HepG2 (cell line): Measurements from ENCODE around the gene TMEM95. TPM values are rescaled to one million over a fixed set of nuclear protein-coding genes. Genes with fewer than 3 reads are reported as not detected.
A peak's percentile ranks its signal among the peaks of the same experiment; 100 is the strongest.

Source experiments
- CREBL2 ChIP-seq: sonication (generic); formaldehyde crosslinking; IDR thresholded peaks from 2 replicates; pipeline ENCODE4 v1.8.1; 2023; ENCODE audit warnings: missing genetic modification reagents, mild to moderate bottlenecking, borderline replicate concordance
- ELK4 ChIP-seq: sonication (generic); formaldehyde crosslinking; IDR thresholded peaks from 2 replicates; pipeline ENCODE4 v1.9.0; 2021; ENCODE audit warnings: missing genetic modification reagents, borderline replicate concordance
- HNRNPH1 ChIP-seq: fragments of 200-400 bp; formaldehyde crosslinking; optimal IDR thresholded peaks from 2 replicates; pipeline ENCODE3; 2017; ENCODE audit warnings: mild to moderate bottlenecking, low read depth, low read length
- HNRNPLL ChIP-seq: fragments of 200-400 bp; formaldehyde crosslinking; IDR thresholded peaks from 2 replicates; pipeline ENCODE4 v1.6.1; 2017; ENCODE audit warnings: mild to moderate bottlenecking, low read depth, low read length; ENCODE audit not compliant: poor library complexity, severe bottlenecking
- MATR3 ChIP-seq: sonication (generic); formaldehyde crosslinking; IDR thresholded peaks from 2 replicates; pipeline ENCODE4 v1.4.0; 2020; ENCODE audit warnings: missing genetic modification reagents
- MIER2 ChIP-seq: IDR thresholded peaks from 2 replicates; pipeline ENCODE4 v1.6.1; 2016; ENCODE audit warnings: missing biosample characterization, missing genetic modification reagents
- PAX8 ChIP-seq: sonication (generic); formaldehyde crosslinking; IDR thresholded peaks from 2 replicates; pipeline ENCODE4 v1.8.0; 2022; ENCODE audit warnings: mild to moderate bottlenecking, missing genetic modification reagents, borderline replicate concordance
- RBM39 ChIP-seq: fragments of 200-400 bp; formaldehyde crosslinking; IDR thresholded peaks from one replicate; pipeline ENCODE4 v1.6.1; 2018; ENCODE audit warnings: antibody characterized with exemption, mild to moderate bottlenecking, low read depth, low read length; ENCODE audit not compliant: poor library complexity, severe bottlenecking
- SKIL ChIP-seq: sonication (generic); formaldehyde crosslinking; IDR thresholded peaks from 2 replicates; pipeline ENCODE4 v1.8.0; 2022; ENCODE audit warnings: missing genetic modification reagents, mild to moderate bottlenecking, moderate library complexity, borderline replicate concordance
- ZBTB33 ChIP-seq: sonication (generic); formaldehyde crosslinking; IDR thresholded peaks from 2 replicates; pipeline ENCODE4 v1.4.0; 2020; ENCODE audit warnings: missing genetic modification reagents
- ZNF205 ChIP-seq: IDR thresholded peaks from 2 replicates; pipeline ENCODE4 v1.6.1; 2018; ENCODE audit warnings: missing biosample characterization, missing genetic modification reagents
- ZNF441 ChIP-seq: sonication (generic); formaldehyde crosslinking; IDR thresholded peaks from 2 replicates; pipeline ENCODE4 v1.7.0; 2021; ENCODE audit warnings: missing genetic modification reagents, borderline replicate concordance
- ZNF597 ChIP-seq: sonication (generic); formaldehyde crosslinking; IDR thresholded peaks from 2 replicates; pipeline ENCODE4 v1.5.0; 2020; ENCODE audit warnings: missing genetic modification reagents
- ZXDC ChIP-seq: sonication (generic); formaldehyde crosslinking; IDR thresholded peaks from 2 replicates; pipeline ENCODE4 v1.5.0; 2020; ENCODE audit warnings: mild to moderate bottlenecking, missing genetic modification reagents
- polyA plus RNA-seq, 8 experiments: library from polyadenylated mRNA; depleted of rRNA in 3 of 8; stranded (reverse) in 7 of 8; unstranded in 1 of 8; fragments of >200 nt; fragmentation: Illumina TruSeq in 4 of 8; extraction: Trizol in 4 of 8; gene quantifications; 2 replicates each; pipeline versions ENCODE4 v1.2.1 to v1.2.3, GENCODE V29; 2011 to 2016; ENCODE audit warnings: low read depth in 4 of 8, missing spikeins in 1 of 8, mixed read lengths in 1 of 8; ENCODE audit not compliant: insufficient read depth in 1 of 8
- total RNA-seq, 5 experiments: library from RNA; depleted of rRNA; stranded (reverse); fragments of >200 nt; fragmentation: Illumina TruSeq; extraction: Trizol; gene quantifications; 2 replicates each; pipeline ENCODE4 v1.2.3, GENCODE V29; 2016; ENCODE audit warnings: low read depth in 1 of 5

Gene TMEM95
- total and polyA plus RNA-seq, 2 of the 13 experiments (the other 11 are each of a cell fraction or from before 2014, with no cell fraction given), result not detected

GRCh38 chr17:7323731-7324437 lies 31.1 kb upstream of the TMEM95 start (continued):
- no peak for TF ChIP-seq ELK4 (CRISPR knock-in tag)
- no peak for TF ChIP-seq HNRNPH1
- no peak for TF ChIP-seq RBM39
- peak; percentile 91; the same call in 1 of the 2 replicates for TF ChIP-seq ZBTB33 (CRISPR knock-in tag)
- TF ChIP-seq MIER2 (CRISPR knock-in tag), result no peak
- no peak for TF ChIP-seq HNRNPLL
- no peak for TF ChIP-seq CREBL2 (CRISPR knock-in tag)
- TF ChIP-seq ZXDC, result no peak
- TF ChIP-seq MATR3 (CRISPR knock-in tag), result no peak
- TF ChIP-seq ZNF441, result no peak
- TF ChIP-seq ZNF205 (CRISPR knock-in tag), result no peak
- no peak for TF ChIP-seq ZNF597 (CRISPR knock-in tag)
- TF ChIP-seq SKIL, result no peak
- TF ChIP-seq PAX8, result no peak
